ENCODE results near the gene CSTF2T.

DNA sequence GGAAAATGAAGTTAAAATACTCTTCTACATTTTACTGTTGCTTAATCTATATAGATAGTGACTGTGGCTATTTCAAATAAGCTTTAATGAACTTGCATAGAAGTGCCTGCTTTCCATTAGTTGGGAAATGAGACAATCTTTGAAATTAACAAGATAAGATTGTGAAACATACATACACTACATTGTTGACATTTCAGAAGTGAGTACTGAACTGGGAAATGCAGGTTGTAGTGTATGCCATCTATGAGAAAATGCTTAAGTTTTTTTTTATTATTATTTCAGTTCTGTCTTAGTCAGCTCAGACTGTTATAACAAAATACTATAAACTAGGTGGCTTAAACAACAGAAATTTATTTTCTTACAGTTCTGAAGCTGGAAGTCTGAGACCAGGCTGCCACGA is 49.6 kb upstream of the CSTF2T start:
- TF ChIP-seq, protein P1, sequence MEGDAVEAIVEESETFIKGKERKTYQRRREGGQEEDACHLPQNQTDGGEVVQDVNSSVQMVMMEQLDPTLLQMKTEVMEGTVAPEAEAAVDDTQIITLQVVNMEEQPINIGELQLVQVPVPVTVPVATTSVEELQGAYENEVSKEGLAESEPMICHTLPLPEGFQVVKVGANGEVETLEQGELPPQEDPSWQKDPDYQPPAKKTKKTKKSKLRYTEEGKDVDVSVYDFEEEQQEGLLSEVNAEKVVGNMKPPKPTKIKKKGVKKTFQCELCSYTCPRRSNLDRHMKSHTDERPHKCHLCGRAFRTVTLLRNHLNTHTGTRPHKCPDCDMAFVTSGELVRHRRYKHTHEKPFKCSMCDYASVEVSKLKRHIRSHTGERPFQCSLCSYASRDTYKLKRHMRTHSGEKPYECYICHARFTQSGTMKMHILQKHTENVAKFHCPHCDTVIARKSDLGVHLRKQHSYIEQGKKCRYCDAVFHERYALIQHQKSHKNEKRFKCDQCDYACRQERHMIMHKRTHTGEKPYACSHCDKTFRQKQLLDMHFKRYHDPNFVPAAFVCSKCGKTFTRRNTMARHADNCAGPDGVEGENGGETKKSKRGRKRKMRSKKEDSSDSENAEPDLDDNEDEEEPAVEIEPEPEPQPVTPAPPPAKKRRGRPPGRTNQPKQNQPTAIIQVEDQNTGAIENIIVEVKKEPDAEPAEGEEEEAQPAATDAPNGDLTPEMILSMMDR (IDR thresholded peaks at IDR 0.05): no peak
- TF ChIP-seq ZNF121 (CRISPR knock-in tag; IDR thresholded peaks at IDR 0.05): no peak
- TF ChIP-seq, protein P2, sequence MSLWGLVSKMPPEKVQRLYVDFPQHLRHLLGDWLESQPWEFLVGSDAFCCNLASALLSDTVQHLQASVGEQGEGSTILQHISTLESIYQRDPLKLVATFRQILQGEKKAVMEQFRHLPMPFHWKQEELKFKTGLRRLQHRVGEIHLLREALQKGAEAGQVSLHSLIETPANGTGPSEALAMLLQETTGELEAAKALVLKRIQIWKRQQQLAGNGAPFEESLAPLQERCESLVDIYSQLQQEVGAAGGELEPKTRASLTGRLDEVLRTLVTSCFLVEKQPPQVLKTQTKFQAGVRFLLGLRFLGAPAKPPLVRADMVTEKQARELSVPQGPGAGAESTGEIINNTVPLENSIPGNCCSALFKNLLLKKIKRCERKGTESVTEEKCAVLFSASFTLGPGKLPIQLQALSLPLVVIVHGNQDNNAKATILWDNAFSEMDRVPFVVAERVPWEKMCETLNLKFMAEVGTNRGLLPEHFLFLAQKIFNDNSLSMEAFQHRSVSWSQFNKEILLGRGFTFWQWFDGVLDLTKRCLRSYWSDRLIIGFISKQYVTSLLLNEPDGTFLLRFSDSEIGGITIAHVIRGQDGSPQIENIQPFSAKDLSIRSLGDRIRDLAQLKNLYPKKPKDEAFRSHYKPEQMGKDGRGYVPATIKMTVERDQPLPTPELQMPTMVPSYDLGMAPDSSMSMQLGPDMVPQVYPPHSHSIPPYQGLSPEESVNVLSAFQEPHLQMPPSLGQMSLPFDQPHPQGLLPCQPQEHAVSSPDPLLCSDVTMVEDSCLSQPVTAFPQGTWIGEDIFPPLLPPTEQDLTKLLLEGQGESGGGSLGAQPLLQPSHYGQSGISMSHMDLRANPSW (CRISPR knock-in tag; conservative IDR thresholded peaks at IDR 0.05; ENCODE audit: low read depth): no peak
- TF ChIP-seq, protein P3, sequence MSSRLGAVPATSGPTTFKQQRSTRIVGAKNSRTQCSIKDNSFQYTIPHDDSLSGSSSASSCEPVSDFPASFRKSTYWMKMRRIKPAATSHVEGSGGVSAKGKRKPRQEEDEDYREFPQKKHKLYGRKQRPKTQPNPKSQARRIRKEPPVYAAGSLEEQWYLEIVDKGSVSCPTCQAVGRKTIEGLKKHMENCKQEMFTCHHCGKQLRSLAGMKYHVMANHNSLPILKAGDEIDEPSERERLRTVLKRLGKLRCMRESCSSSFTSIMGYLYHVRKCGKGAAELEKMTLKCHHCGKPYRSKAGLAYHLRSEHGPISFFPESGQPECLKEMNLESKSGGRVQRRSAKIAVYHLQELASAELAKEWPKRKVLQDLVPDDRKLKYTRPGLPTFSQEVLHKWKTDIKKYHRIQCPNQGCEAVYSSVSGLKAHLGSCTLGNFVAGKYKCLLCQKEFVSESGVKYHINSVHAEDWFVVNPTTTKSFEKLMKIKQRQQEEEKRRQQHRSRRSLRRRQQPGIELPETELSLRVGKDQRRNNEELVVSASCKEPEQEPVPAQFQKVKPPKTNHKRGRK (CRISPR knock-in tag; IDR thresholded peaks at IDR 0.05; ENCODE audit: borderline replicate concordance): no peak
- TF ChIP-seq, protein P4, sequence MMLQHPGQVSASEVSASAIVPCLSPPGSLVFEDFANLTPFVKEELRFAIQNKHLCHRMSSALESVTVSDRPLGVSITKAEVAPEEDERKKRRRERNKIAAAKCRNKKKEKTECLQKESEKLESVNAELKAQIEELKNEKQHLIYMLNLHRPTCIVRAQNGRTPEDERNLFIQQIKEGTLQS (CRISPR knock-in tag; conservative IDR thresholded peaks at IDR 0.05): no peak

Measured in WTC11 (cell line).